ENCODE data around the gene HAUS8.

DNA sequence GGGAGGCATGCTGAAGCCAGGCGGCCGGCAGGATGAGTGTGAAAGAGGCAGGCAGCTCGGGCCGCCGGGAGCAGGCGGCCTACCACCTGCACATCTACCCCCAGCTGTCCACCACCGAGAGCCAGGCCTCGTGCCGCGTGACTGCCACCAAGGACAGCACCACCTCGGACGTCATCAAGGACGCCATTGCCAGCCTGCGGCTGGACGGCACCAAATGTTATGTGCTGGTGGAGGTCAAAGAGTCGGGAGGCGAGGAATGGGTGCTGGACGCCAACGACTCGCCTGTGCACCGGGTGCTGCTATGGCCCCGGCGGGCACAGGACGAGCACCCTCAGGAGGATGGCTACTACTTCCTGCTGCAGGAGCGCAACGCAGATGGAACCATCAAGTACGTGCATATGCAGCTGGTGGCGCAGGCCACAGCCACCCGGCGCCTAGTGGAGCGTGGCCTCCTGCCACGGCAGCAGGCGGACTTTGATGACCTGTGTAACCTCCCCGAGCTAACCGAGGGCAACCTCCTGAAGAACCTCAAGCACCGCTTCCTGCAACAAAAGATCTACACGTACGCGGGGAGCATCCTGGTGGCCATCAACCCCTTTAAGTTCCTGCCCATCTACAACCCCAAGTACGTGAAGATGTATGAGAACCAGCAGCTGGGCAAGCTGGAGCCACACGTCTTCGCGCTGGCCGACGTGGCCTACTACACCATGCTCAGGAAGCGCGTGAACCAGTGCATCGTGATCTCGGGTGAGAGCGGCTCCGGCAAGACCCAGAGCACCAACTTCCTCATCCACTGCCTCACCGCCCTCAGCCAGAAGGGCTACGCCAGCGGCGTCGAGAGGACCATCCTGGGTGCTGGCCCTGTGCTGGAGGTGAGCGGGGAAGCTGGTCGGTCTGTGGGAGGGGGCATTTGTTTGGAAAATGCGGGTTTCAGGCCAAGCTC is 26.7 kb upstream of the HAUS8 start:
- TF ChIP-seq EZH2phosphoT487 (conservative IDR thresholded peaks at IDR 0.05; ENCODE audit: low read length), result no peak
- TF ChIP-seq, protein P1, sequence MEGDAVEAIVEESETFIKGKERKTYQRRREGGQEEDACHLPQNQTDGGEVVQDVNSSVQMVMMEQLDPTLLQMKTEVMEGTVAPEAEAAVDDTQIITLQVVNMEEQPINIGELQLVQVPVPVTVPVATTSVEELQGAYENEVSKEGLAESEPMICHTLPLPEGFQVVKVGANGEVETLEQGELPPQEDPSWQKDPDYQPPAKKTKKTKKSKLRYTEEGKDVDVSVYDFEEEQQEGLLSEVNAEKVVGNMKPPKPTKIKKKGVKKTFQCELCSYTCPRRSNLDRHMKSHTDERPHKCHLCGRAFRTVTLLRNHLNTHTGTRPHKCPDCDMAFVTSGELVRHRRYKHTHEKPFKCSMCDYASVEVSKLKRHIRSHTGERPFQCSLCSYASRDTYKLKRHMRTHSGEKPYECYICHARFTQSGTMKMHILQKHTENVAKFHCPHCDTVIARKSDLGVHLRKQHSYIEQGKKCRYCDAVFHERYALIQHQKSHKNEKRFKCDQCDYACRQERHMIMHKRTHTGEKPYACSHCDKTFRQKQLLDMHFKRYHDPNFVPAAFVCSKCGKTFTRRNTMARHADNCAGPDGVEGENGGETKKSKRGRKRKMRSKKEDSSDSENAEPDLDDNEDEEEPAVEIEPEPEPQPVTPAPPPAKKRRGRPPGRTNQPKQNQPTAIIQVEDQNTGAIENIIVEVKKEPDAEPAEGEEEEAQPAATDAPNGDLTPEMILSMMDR (IDR thresholded peaks at IDR 0.05; ENCODE audit: insufficient read depth, low read length, poor library complexity, severe bottlenecking), result no peak
